Natural killer cell (primary cell): ENCODE data around the gene CXCL14. TPM values are rescaled to one million over a fixed set of nuclear protein-coding genes. Genes with fewer than 3 reads are reported as not detected.

Source experiments
- ATAC-seq, 3 donors: fragments of 150-1000 bp in 2 of 3; fragments of 200-7000 bp in 1 of 3; cut with Tn5 transposase; 1 replicate in 1 of 3; 2 replicates in 2 of 3; pipeline ENCODE4 v1.10.0; 2021; ENCODE audit warnings: mild to moderate bottlenecking in 2 of 3, moderate library complexity in 2 of 3
- DNase-seq, 2 donors: peaks; one replicate each; pipeline versions ENCODE4 v3.0.0 to v3.0.0-alpha.2; 2013 to 2021; ENCODE audit warnings: mixed read lengths in 1 of 2
- H3K27ac ChIP-seq: one replicate; pipeline ENCODE4 v1.5.1; 2013; ENCODE audit warnings: mild to moderate bottlenecking, low read length
- H3K27me3 ChIP-seq: one replicate; pipeline ENCODE4 v1.6.1; 2013; ENCODE audit warnings: low read length; ENCODE audit not compliant: control insufficient read depth, insufficient read depth
- H3K36me3 ChIP-seq: one replicate; pipeline ENCODE4 v1.6.1; 2013; ENCODE audit warnings: low read length; ENCODE audit not compliant: control insufficient read depth, insufficient read depth
- H3K4me1 ChIP-seq: one replicate; pipeline ENCODE4 v1.6.1; 2013; ENCODE audit warnings: low read length; ENCODE audit not compliant: control insufficient read depth, insufficient read depth
- H3K4me3 ChIP-seq: one replicate; pipeline ENCODE4 v1.5.1; 2013; ENCODE audit warnings: low read length
- H3K9me3 ChIP-seq: one replicate; pipeline ENCODE4 v1.6.1; 2013; ENCODE audit warnings: low read length; ENCODE audit not compliant: control insufficient read depth, insufficient read depth
- H3K27ac Mint-ChIP-seq, 2 donors: one replicate each; pipeline ENCODE4 v1.8.0; 2022; ENCODE audit warnings: mild to moderate bottlenecking in 2 of 2, mixed read lengths in 2 of 2, moderate library complexity in 1 of 2
- H3K27me3 Mint-ChIP-seq, 2 donors: one replicate each; pipeline ENCODE4 v1.8.0; 2022; ENCODE audit warnings: low read depth in 2 of 2, mixed read lengths in 2 of 2
- H3K36me3 Mint-ChIP-seq: one replicate; pipeline ENCODE4 v1.8.0; 2022; ENCODE audit warnings: mixed read lengths
- H3K4me1 Mint-ChIP-seq, 2 donors: one replicate each; pipeline ENCODE4 v1.8.0; 2022; ENCODE audit warnings: mixed read lengths in 2 of 2
- H3K4me3 Mint-ChIP-seq: one replicate; pipeline ENCODE4 v1.8.0; 2022; ENCODE audit warnings: mild to moderate bottlenecking, moderate library complexity, mixed read lengths
- H3K9me3 Mint-ChIP-seq, 2 donors: one replicate each; pipeline ENCODE4 v1.8.0; 2022; ENCODE audit warnings: mixed read lengths in 2 of 2
- CTCF ChIP-seq: fragments of 200-600 bp; IDR thresholded peaks from one replicate; pipeline ENCODE4 v1.8.0; 2022; ENCODE audit warnings: antibody characterized with exemption
- WGBS: methylation state at CpG from one replicate; pipeline ENCODE4 v1.1.7; 2013; ENCODE audit warnings: missing lambda C conversion rate; ENCODE audit not compliant: insufficient coverage; 5-methylcytosine and 5-hydroxymethylcytosine counted together
- intact Hi-C: fragments of 100-400 bp; cut with micrococcal nuclease; formaldehyde crosslinking; loops from one replicate; pipeline ENCODE4 v1.14.2; 2022
- total RNA-seq, 4 donors: library from RNA; stranded (reverse); fragments of 120-200 nt in 1 of 4; gene quantifications; one replicate each; pipeline versions ENCODE4 v1.2.3 to v1.2.4, GENCODE V29; 2013 to 2022

CXCL14 gene
- total RNA-seq, 3 donors from 2014 or later (not counting 1 experiment from before 2014, with no cell fraction given) = not detected

GRCh38 chr5:135602882-135603721, 24.3 kb upstream of the CXCL14 start:
- Mint-ChIP-seq H3K27ac (no peak overlapping the region), H3K4me1 (no peaks in the 10 kb centered on the region), H3K9me3 (no peaks in the 10 kb centered on the region), H3K27me3 (peaks cover 4 to 17% of the 10 kb centered on the region in 2 donors), H3K4me3 (no peak overlapping the region), H3K36me3 (no peaks in the 10 kb centered on the region)
- WGBS = 95% methylated on average over 7 of the region's 7 CpGs
- no peaks in the 10 kb centered on the region for H3K27me3 ChIP-seq
- H3K9me3 ChIP-seq = no peaks in the 10 kb centered on the region
- intact Hi-C loops = no loop called here
- no peaks in the 10 kb centered on the region for H3K36me3 ChIP-seq
- no peak overlapping the region for H3K4me3 ChIP-seq
- TF ChIP-seq CTCF = no peak
- no peak for ATAC-seq
- DNase-seq = no peak
- no peak overlapping the region for H3K27ac ChIP-seq
- no peaks in the 10 kb centered on the region for H3K4me1 ChIP-seq

GRCh38 chr5:135601466-135601865, 22.7 kb upstream of the CXCL14 start:
- Mint-ChIP-seq H3K4me3 (no peak overlapping the region), H3K4me1 (no peaks in the 10 kb centered on the region), H3K27ac (no peak overlapping the region), H3K36me3 (no peaks in the 10 kb centered on the region), H3K27me3 (peaks cover 4 to 13% of the 10 kb centered on the region in 2 donors), H3K9me3 (no peaks in the 10 kb centered on the region)
- H3K4me1 ChIP-seq = no peaks in the 10 kb centered on the region
- no peak for DNase-seq
- WGBS = 86% methylated on average over 3 of the region's 3 CpGs
- H3K4me3 ChIP-seq = no peak overlapping the region
- no peaks in the 10 kb centered on the region for H3K9me3 ChIP-seq
- intact Hi-C loops = no loop called here
- no peak for ATAC-seq
- H3K27ac ChIP-seq = no peak overlapping the region
- TF ChIP-seq CTCF = no peak
- no peaks in the 10 kb centered on the region for H3K27me3 ChIP-seq
- H3K36me3 ChIP-seq = no peaks in the 10 kb centered on the region

- H3K9me3 ChIP-seq = no peaks in the 10 kb centered on the region
- H3K27me3 ChIP-seq = no peaks in the 10 kb centered on the region
- H3K4me3 ChIP-seq = no peak overlapping the region
- DNase-seq (no peak), ATAC-seq (no peak)
- peaks cover 4 to 14% of the 10 kb centered on the region in 2 donors for H3K27me3 Mint-ChIP-seq
- WGBS = 77% methylated on average over 6 of the region's 6 CpGs
- H3K4me3 Mint-ChIP-seq = no peak overlapping the region
- H3K36me3 ChIP-seq = no peaks in the 10 kb centered on the region
- no peaks in the 10 kb centered on the region for H3K4me1 ChIP-seq
- intact Hi-C loops = no loop called here
- TF ChIP-seq CTCF = no peak
- no peaks in the 10 kb centered on the region for H3K9me3 Mint-ChIP-seq
- no peak overlapping the region for H3K27ac Mint-ChIP-seq
- H3K27ac ChIP-seq = no peak overlapping the region
- no peaks in the 10 kb centered on the region for H3K4me1 Mint-ChIP-seq
- no peaks in the 10 kb centered on the region for H3K36me3 Mint-ChIP-seq
Measured at GRCh38 chr5:135600971-135601381, 22.2 kb upstream of the CXCL14 start.
